ENCODE measurements around the gene KLHL29.

DNA sequence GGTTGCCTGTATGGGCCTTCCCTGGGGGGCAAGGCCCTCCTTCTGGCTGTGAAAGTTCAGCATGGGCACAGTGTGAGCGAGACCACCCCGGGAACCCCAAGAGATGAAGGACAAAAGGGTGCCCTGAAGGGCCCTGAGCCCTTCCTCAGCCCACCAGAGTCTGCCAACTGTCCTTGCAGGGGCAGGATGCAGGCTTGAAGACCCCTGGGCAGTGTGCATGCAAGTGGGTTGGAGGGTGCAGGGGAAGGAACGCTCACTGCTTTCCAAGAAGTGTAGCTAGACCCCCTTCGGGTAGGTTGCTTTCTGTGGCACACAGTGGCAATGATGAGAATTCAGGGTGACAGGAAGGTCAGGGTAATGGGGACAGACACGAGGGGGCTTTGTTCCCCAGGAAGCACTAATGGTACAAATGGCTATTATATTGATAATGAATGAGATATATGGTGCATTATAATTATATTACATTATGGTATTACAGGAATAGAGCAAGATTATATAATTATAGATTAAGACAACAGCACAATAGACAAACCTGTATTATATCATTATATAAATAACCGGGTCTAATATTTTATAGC is 313.2 kb downstream of the KLHL29 start:
- TF ChIP-seq, protein P1, sequence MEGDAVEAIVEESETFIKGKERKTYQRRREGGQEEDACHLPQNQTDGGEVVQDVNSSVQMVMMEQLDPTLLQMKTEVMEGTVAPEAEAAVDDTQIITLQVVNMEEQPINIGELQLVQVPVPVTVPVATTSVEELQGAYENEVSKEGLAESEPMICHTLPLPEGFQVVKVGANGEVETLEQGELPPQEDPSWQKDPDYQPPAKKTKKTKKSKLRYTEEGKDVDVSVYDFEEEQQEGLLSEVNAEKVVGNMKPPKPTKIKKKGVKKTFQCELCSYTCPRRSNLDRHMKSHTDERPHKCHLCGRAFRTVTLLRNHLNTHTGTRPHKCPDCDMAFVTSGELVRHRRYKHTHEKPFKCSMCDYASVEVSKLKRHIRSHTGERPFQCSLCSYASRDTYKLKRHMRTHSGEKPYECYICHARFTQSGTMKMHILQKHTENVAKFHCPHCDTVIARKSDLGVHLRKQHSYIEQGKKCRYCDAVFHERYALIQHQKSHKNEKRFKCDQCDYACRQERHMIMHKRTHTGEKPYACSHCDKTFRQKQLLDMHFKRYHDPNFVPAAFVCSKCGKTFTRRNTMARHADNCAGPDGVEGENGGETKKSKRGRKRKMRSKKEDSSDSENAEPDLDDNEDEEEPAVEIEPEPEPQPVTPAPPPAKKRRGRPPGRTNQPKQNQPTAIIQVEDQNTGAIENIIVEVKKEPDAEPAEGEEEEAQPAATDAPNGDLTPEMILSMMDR (conservative IDR thresholded peaks at IDR 0.05; ENCODE audit: low read depth in 2 of 2): no peak
- TF ChIP-seq EZH2phosphoT487 (IDR thresholded peaks at IDR 0.05; ENCODE audit: unreplicated experiment) (no peak), CREB1 (CRISPR knock-in tag; IDR thresholded peaks at IDR 0.05; ENCODE audit: low read depth) (no peak), EZH2 (IDR thresholded peaks at IDR 0.05; ENCODE audit: low read depth, unreplicated experiment) (no peak), NANOG (IDR thresholded peaks at IDR 0.05; ENCODE audit: borderline replicate concordance) (no peak), POLR2AphosphoS5 (IDR thresholded peaks at IDR 0.05; ENCODE audit: low read depth) (no peak), STAT1 (IDR thresholded peaks at IDR 0.05; ENCODE audit: unreplicated experiment) (no peak), JUNB (IDR thresholded peaks at IDR 0.05; ENCODE audit: unreplicated experiment) (no peak)
- TF ChIP-seq, protein P2, sequence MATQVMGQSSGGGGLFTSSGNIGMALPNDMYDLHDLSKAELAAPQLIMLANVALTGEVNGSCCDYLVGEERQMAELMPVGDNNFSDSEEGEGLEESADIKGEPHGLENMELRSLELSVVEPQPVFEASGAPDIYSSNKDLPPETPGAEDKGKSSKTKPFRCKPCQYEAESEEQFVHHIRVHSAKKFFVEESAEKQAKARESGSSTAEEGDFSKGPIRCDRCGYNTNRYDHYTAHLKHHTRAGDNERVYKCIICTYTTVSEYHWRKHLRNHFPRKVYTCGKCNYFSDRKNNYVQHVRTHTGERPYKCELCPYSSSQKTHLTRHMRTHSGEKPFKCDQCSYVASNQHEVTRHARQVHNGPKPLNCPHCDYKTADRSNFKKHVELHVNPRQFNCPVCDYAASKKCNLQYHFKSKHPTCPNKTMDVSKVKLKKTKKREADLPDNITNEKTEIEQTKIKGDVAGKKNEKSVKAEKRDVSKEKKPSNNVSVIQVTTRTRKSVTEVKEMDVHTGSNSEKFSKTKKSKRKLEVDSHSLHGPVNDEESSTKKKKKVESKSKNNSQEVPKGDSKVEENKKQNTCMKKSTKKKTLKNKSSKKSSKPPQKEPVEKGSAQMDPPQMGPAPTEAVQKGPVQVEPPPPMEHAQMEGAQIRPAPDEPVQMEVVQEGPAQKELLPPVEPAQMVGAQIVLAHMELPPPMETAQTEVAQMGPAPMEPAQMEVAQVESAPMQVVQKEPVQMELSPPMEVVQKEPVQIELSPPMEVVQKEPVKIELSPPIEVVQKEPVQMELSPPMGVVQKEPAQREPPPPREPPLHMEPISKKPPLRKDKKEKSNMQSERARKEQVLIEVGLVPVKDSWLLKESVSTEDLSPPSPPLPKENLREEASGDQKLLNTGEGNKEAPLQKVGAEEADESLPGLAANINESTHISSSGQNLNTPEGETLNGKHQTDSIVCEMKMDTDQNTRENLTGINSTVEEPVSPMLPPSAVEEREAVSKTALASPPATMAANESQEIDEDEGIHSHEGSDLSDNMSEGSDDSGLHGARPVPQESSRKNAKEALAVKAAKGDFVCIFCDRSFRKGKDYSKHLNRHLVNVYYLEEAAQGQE (IDR thresholded peaks at IDR 0.05; ENCODE audit: unreplicated experiment): no peak
